WTC11 (cell line): ENCODE results near the gene PPP1R3C. TPM values are rescaled to one million over a fixed set of nuclear protein-coding genes. Genes with fewer than 3 reads are reported as not detected.

ENCODE experiments used
- ATAC-seq: fragments of 200-7000 bp; cut with Tn5 transposase; 2 replicates; pipeline ENCODE4 v1.10.0; 2021; ENCODE audit warnings: mild to moderate bottlenecking, moderate library complexity
- CTCF ChIA-PET: fragments of 300-600 bp; sonication (Branson Sonifier 250); formaldehyde crosslinking; loops from one replicate; lab custom pipeline; 2021; ENCODE audit warnings: antibody characterized with exemption; lab: Charles Lee
- POLR2A ChIA-PET: fragments of 350-600 bp; sonication (Branson Sonifier 250); formaldehyde crosslinking; loops from one replicate; lab custom pipeline; 2021; ENCODE audit warnings: antibody characterized with exemption; lab: Charles Lee
- DNase-seq: peaks from one replicate; pipeline ENCODE4 v3.0.0; 2021; ENCODE audit warnings: low spot score
- H3K27ac Mint-ChIP-seq: 2 replicates; pipeline ENCODE4 v1.8.0; 2021; ENCODE audit warnings: mixed read lengths
- H3K27me3 Mint-ChIP-seq: 2 replicates; pipeline ENCODE4 v1.8.0; 2021; ENCODE audit warnings: low read depth, mild to moderate bottlenecking, moderate library complexity, mixed read lengths
- H3K36me3 Mint-ChIP-seq: 2 replicates; pipeline ENCODE4 v1.8.0; 2021; ENCODE audit warnings: mixed read lengths
- H3K4me1 Mint-ChIP-seq: 2 replicates; pipeline ENCODE4 v1.8.0; 2022; ENCODE audit warnings: mixed read lengths
- H3K4me3 Mint-ChIP-seq: 2 replicates; pipeline ENCODE4 v1.8.0; 2021; ENCODE audit warnings: mild to moderate bottlenecking, moderate library complexity, mixed read lengths
- H3K9me3 Mint-ChIP-seq: 2 replicates; pipeline ENCODE4 v1.8.0; 2021; ENCODE audit warnings: mixed read lengths
- AFF4 ChIP-seq: sonication (generic); formaldehyde crosslinking; IDR thresholded peaks from 2 replicates; pipeline ENCODE4 v1.8.1; 2023; ENCODE audit warnings: mild to moderate bottlenecking, missing genetic modification reagents, borderline replicate concordance
- E2F1 ChIP-seq: sonication (generic); formaldehyde crosslinking; IDR thresholded peaks from 2 replicates; pipeline ENCODE4 v1.8.0; 2022; ENCODE audit warnings: mild to moderate bottlenecking, missing genetic modification reagents
- ELF4 ChIP-seq: sonication (generic); formaldehyde crosslinking; IDR thresholded peaks from 2 replicates; pipeline ENCODE4 v1.8.1; 2022; ENCODE audit warnings: low read depth, mild to moderate bottlenecking, moderate library complexity, missing genetic modification reagents
- GRHL2 ChIP-seq: fragments of 250-450 bp; sonication (Bioruptor Pico); IDR thresholded peaks from 2 replicates; pipeline ENCODE4 v1.8.0; 2022; ENCODE audit warnings: mild to moderate bottlenecking, moderate library complexity; ENCODE audit not compliant: insufficient replicate concordance, severe bottlenecking
- PRRX2 ChIP-seq: fragments of 250-450 bp; sonication (Bioruptor Pico); IDR thresholded peaks from 2 replicates; pipeline ENCODE4 v1.8.0; 2021; ENCODE audit warnings: mild to moderate bottlenecking
- ZNF281 ChIP-seq: sonication (generic); formaldehyde crosslinking; IDR thresholded peaks from 2 replicates; pipeline ENCODE4 v1.8.0; 2023; ENCODE audit warnings: mild to moderate bottlenecking, missing genetic modification reagents
- ZNF396 ChIP-seq: fragments of 250-450 bp; sonication (Bioruptor Pico); IDR thresholded peaks from 2 replicates; pipeline ENCODE4 v1.8.0; 2021; ENCODE audit warnings: mild to moderate bottlenecking, moderate library complexity, borderline replicate concordance
- total RNA-seq: library from RNA; stranded (reverse); gene quantifications from 3 replicates; pipeline ENCODE4 v1.2.3, GENCODE V29; 2021
- TF ChIP-seq, protein P1 (sequence below): sonication (generic); formaldehyde crosslinking; IDR thresholded peaks from 2 replicates; pipeline ENCODE4 v1.8.1; 2022; ENCODE audit warnings: low read depth, mild to moderate bottlenecking, moderate library complexity, missing genetic modification reagents, borderline replicate concordance

Gene PPP1R3C
- total RNA-seq, 1 experiment from 2014 or later = 1.5 TPM

DNA sequence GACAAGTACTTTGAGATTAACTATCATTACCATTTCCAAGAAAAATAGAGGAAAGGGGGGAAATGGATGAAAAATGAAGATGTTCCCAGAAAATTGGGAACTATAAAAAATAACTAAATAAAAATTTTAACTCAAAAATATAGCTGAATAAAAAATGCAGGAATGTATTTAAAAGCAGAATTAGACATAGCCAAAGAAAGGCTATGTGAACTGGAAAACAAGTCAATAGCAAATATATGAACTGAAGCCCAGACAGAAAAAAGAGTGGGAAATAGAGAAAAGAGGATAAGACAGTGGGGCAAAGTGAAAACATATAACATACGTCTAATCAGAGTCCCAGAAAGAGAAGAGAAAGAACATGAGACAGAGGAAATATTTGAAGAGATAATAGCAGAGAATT lies 10.3 kb downstream of the PPP1R3C start:
- H3K9me3 Mint-ChIP-seq = peaks cover 21% of the 10 kb centered on the region
- POLR2A ChIA-PET = no interaction called here

More for the DNA sequence above, 10.3 kb downstream of the PPP1R3C start:
- ATAC-seq (no peak), DNase-seq (no peak)
- TF ChIP-seq, protein P1, sequence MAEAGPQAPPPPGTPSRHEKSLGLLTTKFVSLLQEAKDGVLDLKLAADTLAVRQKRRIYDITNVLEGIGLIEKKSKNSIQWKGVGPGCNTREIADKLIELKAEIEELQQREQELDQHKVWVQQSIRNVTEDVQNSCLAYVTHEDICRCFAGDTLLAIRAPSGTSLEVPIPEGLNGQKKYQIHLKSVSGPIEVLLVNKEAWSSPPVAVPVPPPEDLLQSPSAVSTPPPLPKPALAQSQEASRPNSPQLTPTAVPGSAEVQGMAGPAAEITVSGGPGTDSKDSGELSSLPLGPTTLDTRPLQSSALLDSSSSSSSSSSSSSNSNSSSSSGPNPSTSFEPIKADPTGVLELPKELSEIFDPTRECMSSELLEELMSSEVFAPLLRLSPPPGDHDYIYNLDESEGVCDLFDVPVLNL (CRISPR knock-in tag) = no peak
- TF ChIP-seq GRHL2 = no peak
- TF ChIP-seq PRRX2 (CRISPR knock-in tag) = no peak
- TF ChIP-seq E2F1 (CRISPR knock-in tag) = no peak
- no peak for TF ChIP-seq ZNF396 (CRISPR knock-in tag)
- TF ChIP-seq ZNF281 (CRISPR knock-in tag) = no peak
- no peak for TF ChIP-seq AFF4 (CRISPR knock-in tag)
- no peak for TF ChIP-seq ELF4 (CRISPR knock-in tag)
- Mint-ChIP-seq H3K36me3 (0 out of 2 replicates have a peak, but pooled peaks cover 2% of the 10 kb centered on the region), H3K4me1 (no peaks in the 10 kb centered on the region), H3K4me3 (no peak overlapping the region), H3K27me3 (peaks cover 6% of the 10 kb centered on the region), H3K27ac (no peak overlapping the region)
- CTCF ChIA-PET = no interaction called here
